HepG2 (cell line): ENCODE results near the gene YPEL3. TPM values are rescaled to one million over a fixed set of nuclear protein-coding genes. Genes with fewer than 3 reads are reported as not detected.

Experiments
- ADNP ChIP-seq: sonication (generic); formaldehyde crosslinking; IDR thresholded peaks from 2 replicates; pipeline ENCODE4 v1.4.0; 2020; ENCODE audit warnings: missing genetic modification reagents
- AHR ChIP-seq: IDR thresholded peaks from 2 replicates; pipeline ENCODE4 v1.6.1; 2018; ENCODE audit warnings: missing genetic modification reagents, missing compliant biosample characterization
- ARHGAP35 ChIP-seq: sonication (generic); formaldehyde crosslinking; IDR thresholded peaks from 2 replicates; pipeline ENCODE4 v1.9.0; 2022; ENCODE audit warnings: mild to moderate bottlenecking, inconsistent platforms, moderate library complexity, missing genetic modification reagents, borderline replicate concordance
- FIP1L1 ChIP-seq: fragments of 200-400 bp; formaldehyde crosslinking; IDR thresholded peaks from 2 replicates; pipeline ENCODE4 v1.6.1; 2018; ENCODE audit warnings: low read depth, mild to moderate bottlenecking, low read length, moderate library complexity, borderline replicate concordance; ENCODE audit not compliant: insufficient read depth
- HOXA3 ChIP-seq: sonication (generic); formaldehyde crosslinking; IDR thresholded peaks from 2 replicates; pipeline ENCODE4 v1.5.0; 2020; ENCODE audit warnings: missing genetic modification reagents
- JUNB ChIP-seq: sonication (generic); formaldehyde crosslinking; IDR thresholded peaks from 2 replicates; pipeline ENCODE4 v1.8.0; 2022; ENCODE audit warnings: missing genetic modification reagents, mild to moderate bottlenecking, borderline replicate concordance
- NRL ChIP-seq: sonication (generic); formaldehyde crosslinking; IDR thresholded peaks from 2 replicates; pipeline ENCODE4 v1.5.0; 2020; ENCODE audit warnings: missing genetic modification reagents, mild to moderate bottlenecking, moderate library complexity, borderline replicate concordance
- RFX3 ChIP-seq: IDR thresholded peaks from 2 replicates; pipeline ENCODE4 v1.6.1; 2016; ENCODE audit warnings: missing biosample characterization, missing genetic modification reagents
- SMAD1 ChIP-seq: sonication (generic); formaldehyde crosslinking; IDR thresholded peaks from 2 replicates; pipeline ENCODE4 v1.4.0; 2020; ENCODE audit warnings: missing genetic modification reagents, low read depth, mild to moderate bottlenecking, borderline replicate concordance
- U2AF2 ChIP-seq: fragments of 200-400 bp; formaldehyde crosslinking; IDR thresholded peaks from 2 replicates; pipeline ENCODE4 v1.6.1; 2017; ENCODE audit warnings: low read depth, mild to moderate bottlenecking, low read length
- ZBTB38 ChIP-seq: sonication (generic); formaldehyde crosslinking; IDR thresholded peaks from 2 replicates; pipeline ENCODE4 v1.5.1; 2020; ENCODE audit warnings: mild to moderate bottlenecking, missing genetic modification reagents
- ZNF607 ChIP-seq: sonication (generic); formaldehyde crosslinking; IDR thresholded peaks from 2 replicates; pipeline ENCODE4 v1.5.1; 2020; ENCODE audit warnings: missing genetic modification reagents, mild to moderate bottlenecking, borderline replicate concordance
- ZNF703 ChIP-seq: sonication (generic); formaldehyde crosslinking; IDR thresholded peaks from 2 replicates; pipeline ENCODE4 v1.5.1; 2020; ENCODE audit warnings: missing genetic modification reagents, mild to moderate bottlenecking, moderate library complexity, borderline replicate concordance
- ZSCAN29 ChIP-seq: sonication (generic); formaldehyde crosslinking; conservative IDR thresholded peaks from 2 replicates; pipeline ENCODE4 v1.4.0; 2020; ENCODE audit warnings: mild to moderate bottlenecking, missing genetic modification reagents
- polyA plus RNA-seq, 8 experiments: library from polyadenylated mRNA; depleted of rRNA in 3 of 8; stranded (reverse) in 7 of 8; unstranded in 1 of 8; fragments of >200 nt; fragmentation: Illumina TruSeq in 4 of 8; extraction: Trizol in 4 of 8; gene quantifications; 2 replicates each; pipeline versions ENCODE4 v1.2.1 to v1.2.3, GENCODE V29; 2011 to 2016; ENCODE audit warnings: low read depth in 4 of 8, missing spikeins in 1 of 8, mixed read lengths in 1 of 8; ENCODE audit not compliant: insufficient read depth in 1 of 8
- total RNA-seq, 5 experiments: library from RNA; depleted of rRNA; stranded (reverse); fragments of >200 nt; fragmentation: Illumina TruSeq; extraction: Trizol; gene quantifications; 2 replicates each; pipeline ENCODE4 v1.2.3, GENCODE V29; 2016; ENCODE audit warnings: low read depth in 1 of 5
- TF ChIP-seq, protein P1 (sequence below): IDR thresholded peaks from 2 replicates; pipeline ENCODE4 v1.4.0; 2020; ENCODE audit warnings: mild to moderate bottlenecking, missing genetic modification reagents
- TF ChIP-seq, protein P2 (sequence below): sonication (generic); formaldehyde crosslinking; IDR thresholded peaks from 2 replicates; pipeline ENCODE4 v1.5.0; 2020; ENCODE audit warnings: mild to moderate bottlenecking, low read depth, missing genetic modification reagents, borderline replicate concordance
- TF ChIP-seq, protein P3 (sequence below): sonication (generic); formaldehyde crosslinking; IDR thresholded peaks from 2 replicates; pipeline ENCODE4 v1.5.0; 2020; ENCODE audit warnings: missing genetic modification reagents
- TF ChIP-seq, protein P4 (sequence below): sonication (generic); formaldehyde crosslinking; IDR thresholded peaks from 2 replicates; pipeline ENCODE4 v1.5.1; 2020; ENCODE audit warnings: mild to moderate bottlenecking, missing genetic modification reagents, moderate library complexity

The YPEL3 gene
- total and polyA plus RNA-seq, 2 of the 13 experiments (the other 11 are each of a cell fraction or from before 2014, with no cell fraction given) = 5.4 to 47.0 TPM

DNA sequence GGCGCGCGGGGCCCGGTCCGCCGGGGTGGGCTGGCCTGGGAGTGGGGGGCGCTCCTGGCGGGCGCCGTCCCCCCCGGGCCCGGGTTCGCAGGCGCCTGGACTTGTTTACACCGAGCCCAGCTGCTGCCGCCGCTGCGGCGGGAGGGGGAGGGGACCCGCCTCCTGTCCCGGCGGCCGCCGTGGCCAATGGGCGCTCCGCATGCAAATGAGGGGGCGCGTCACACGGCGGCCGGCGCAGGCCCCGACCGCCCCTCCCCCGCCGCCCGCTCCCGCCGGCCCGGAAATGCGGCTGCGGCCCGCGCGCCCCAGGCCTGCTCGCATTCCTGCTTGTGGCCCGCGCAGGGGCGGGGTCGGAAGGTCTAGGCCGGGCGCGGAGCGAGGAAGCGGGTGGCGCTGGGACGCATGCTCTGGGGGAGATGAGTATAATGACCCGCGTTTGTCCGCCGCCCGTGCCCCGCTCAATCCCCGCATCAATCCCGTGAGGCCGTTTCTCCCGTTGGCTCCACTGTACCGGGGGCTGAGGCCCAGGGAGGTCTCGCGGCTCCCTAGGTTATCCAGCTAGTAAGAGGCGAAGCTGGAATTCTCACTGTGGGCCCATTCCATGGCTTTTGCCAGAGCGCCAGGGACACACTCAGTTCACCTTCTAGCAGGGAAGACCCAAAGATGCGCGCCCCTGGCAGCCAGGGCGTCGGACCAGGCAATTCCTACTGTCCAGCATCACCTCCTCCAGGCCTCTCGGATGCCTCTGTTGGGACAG is at the start of gene YPEL3 (continued):
- TF ChIP-seq SMAD1 (no peak), NRL (CRISPR knock-in tag) (peak; percentile 95), ZBTB38 (CRISPR knock-in tag) (peak; percentile 100), HOXA3 (CRISPR knock-in tag) (peak; percentile 87; the same call in 1 of the 2 replicates), ZNF607 (CRISPR knock-in tag) (peak; percentile 39; the same call in 1 of the 2 replicates), AHR (CRISPR knock-in tag) (peak; percentile 36; the same call in 1 of the 2 replicates), JUNB (CRISPR knock-in tag) (no peak), ZSCAN29 (CRISPR knock-in tag) (0 out of 2 replicates have a peak, but pooled peaks have one; percentile 42), U2AF2 (no peak), ADNP (no peak), RFX3 (no peak), FIP1L1 (no peak), ARHGAP35 (CRISPR knock-in tag) (peak; percentile 73), ZNF703 (CRISPR knock-in tag) (no peak)
- TF ChIP-seq, protein P1, sequence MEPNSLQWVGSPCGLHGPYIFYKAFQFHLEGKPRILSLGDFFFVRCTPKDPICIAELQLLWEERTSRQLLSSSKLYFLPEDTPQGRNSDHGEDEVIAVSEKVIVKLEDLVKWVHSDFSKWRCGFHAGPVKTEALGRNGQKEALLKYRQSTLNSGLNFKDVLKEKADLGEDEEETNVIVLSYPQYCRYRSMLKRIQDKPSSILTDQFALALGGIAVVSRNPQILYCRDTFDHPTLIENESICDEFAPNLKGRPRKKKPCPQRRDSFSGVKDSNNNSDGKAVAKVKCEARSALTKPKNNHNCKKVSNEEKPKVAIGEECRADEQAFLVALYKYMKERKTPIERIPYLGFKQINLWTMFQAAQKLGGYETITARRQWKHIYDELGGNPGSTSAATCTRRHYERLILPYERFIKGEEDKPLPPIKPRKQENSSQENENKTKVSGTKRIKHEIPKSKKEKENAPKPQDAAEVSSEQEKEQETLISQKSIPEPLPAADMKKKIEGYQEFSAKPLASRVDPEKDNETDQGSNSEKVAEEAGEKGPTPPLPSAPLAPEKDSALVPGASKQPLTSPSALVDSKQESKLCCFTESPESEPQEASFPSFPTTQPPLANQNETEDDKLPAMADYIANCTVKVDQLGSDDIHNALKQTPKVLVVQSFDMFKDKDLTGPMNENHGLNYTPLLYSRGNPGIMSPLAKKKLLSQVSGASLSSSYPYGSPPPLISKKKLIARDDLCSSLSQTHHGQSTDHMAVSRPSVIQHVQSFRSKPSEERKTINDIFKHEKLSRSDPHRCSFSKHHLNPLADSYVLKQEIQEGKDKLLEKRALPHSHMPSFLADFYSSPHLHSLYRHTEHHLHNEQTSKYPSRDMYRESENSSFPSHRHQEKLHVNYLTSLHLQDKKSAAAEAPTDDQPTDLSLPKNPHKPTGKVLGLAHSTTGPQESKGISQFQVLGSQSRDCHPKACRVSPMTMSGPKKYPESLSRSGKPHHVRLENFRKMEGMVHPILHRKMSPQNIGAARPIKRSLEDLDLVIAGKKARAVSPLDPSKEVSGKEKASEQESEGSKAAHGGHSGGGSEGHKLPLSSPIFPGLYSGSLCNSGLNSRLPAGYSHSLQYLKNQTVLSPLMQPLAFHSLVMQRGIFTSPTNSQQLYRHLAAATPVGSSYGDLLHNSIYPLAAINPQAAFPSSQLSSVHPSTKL (CRISPR knock-in tag) = peak; percentile 59; the same call in 1 of the 2 replicates
- TF ChIP-seq, protein P2, sequence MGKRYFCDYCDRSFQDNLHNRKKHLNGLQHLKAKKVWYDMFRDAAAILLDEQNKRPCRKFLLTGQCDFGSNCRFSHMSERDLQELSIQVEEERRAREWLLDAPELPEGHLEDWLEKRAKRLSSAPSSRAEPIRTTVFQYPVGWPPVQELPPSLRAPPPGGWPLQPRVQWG (CRISPR knock-in tag) = no peak
- TF ChIP-seq, protein P3, sequence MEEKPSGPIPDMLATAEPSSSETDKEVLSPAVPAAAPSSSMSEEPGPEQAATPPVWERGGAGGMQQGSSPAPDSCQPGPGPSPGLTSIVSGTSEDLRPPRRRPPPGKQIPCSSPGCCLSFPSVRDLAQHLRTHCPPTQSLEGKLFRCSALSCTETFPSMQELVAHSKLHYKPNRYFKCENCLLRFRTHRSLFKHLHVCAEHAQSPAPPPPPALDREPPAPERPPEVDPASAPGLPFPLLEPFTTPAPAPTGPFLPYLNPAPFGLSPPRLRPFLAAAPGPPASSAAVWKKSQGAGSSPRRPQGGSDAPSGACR (CRISPR knock-in tag) = 0 out of 2 replicates have a peak, but pooled peaks have one; percentile 58
- TF ChIP-seq, protein P4, sequence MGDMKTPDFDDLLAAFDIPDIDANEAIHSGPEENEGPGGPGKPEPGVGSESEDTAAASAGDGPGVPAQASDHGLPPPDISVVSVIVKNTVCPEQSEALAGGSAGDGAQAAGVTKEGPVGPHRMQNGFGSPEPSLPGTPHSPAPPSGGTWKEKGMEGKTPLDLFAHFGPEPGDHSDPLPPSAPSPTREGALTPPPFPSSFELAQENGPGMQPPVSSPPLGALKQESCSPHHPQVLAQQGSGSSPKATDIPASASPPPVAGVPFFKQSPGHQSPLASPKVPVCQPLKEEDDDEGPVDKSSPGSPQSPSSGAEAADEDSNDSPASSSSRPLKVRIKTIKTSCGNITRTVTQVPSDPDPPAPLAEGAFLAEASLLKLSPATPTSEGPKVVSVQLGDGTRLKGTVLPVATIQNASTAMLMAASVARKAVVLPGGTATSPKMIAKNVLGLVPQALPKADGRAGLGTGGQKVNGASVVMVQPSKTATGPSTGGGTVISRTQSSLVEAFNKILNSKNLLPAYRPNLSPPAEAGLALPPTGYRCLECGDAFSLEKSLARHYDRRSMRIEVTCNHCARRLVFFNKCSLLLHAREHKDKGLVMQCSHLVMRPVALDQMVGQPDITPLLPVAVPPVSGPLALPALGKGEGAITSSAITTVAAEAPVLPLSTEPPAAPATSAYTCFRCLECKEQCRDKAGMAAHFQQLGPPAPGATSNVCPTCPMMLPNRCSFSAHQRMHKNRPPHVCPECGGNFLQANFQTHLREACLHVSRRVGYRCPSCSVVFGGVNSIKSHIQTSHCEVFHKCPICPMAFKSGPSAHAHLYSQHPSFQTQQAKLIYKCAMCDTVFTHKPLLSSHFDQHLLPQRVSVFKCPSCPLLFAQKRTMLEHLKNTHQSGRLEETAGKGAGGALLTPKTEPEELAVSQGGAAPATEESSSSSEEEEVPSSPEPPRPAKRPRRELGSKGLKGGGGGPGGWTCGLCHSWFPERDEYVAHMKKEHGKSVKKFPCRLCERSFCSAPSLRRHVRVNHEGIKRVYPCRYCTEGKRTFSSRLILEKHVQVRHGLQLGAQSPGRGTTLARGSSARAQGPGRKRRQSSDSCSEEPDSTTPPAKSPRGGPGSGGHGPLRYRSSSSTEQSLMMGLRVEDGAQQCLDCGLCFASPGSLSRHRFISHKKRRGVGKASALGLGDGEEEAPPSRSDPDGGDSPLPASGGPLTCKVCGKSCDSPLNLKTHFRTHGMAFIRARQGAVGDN (CRISPR knock-in tag) = peak; percentile 93
